Measurements from ENCODE around the gene PPP4R4. TPM values are rescaled to one million over a fixed set of nuclear protein-coding genes. Genes with fewer than 3 reads are reported as not detected.
A peak's percentile ranks its signal among the peaks of the same experiment; 100 is the strongest.

PPP4R4 gene
- total RNA-seq, 1 donor from 2014 or later, result not detected

DNA sequence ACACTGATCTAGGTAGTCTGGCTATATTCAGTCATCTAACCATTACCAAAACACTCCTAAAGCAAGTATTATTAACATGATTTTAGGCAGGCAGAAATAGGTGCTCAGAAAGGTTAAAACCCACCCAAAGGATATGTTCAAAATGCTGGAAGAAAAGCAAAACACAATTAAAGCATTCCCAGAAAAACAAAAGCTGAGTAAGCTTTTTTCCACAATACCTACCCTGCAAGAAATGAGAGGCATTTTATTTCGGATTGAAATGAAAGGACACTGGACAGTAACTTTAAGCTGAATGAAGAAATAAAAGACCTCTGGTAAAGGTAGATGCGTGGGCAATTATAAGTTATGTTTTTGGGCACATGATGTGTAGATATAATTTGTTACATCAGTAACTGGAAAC lies 140.8 kb downstream of the PPP4R4 start:
- Mint-ChIP-seq H3K4me1 (ENCODE audit: unreplicated experiment) (no peaks in the 10 kb centered on the region), H3K27me3 (ENCODE audit: unreplicated experiment) (no peaks in the 10 kb centered on the region), H3K27ac (ENCODE audit: unreplicated experiment) (no peak overlapping the region), H3K4me3 (ENCODE audit: unreplicated experiment) (no peak overlapping the region), H3K36me3 (ENCODE audit: unreplicated experiment) (no peaks in the 10 kb centered on the region), H3K9me3 (ENCODE audit: unreplicated experiment) (peaks cover 10% of the 10 kb centered on the region)
- DNase-seq (ENCODE audit: extremely low spot score, unreplicated experiment), result no peak
- TF ChIP-seq, protein P1, sequence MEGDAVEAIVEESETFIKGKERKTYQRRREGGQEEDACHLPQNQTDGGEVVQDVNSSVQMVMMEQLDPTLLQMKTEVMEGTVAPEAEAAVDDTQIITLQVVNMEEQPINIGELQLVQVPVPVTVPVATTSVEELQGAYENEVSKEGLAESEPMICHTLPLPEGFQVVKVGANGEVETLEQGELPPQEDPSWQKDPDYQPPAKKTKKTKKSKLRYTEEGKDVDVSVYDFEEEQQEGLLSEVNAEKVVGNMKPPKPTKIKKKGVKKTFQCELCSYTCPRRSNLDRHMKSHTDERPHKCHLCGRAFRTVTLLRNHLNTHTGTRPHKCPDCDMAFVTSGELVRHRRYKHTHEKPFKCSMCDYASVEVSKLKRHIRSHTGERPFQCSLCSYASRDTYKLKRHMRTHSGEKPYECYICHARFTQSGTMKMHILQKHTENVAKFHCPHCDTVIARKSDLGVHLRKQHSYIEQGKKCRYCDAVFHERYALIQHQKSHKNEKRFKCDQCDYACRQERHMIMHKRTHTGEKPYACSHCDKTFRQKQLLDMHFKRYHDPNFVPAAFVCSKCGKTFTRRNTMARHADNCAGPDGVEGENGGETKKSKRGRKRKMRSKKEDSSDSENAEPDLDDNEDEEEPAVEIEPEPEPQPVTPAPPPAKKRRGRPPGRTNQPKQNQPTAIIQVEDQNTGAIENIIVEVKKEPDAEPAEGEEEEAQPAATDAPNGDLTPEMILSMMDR (IDR thresholded peaks at IDR 0.05), result no peak

DNA sequence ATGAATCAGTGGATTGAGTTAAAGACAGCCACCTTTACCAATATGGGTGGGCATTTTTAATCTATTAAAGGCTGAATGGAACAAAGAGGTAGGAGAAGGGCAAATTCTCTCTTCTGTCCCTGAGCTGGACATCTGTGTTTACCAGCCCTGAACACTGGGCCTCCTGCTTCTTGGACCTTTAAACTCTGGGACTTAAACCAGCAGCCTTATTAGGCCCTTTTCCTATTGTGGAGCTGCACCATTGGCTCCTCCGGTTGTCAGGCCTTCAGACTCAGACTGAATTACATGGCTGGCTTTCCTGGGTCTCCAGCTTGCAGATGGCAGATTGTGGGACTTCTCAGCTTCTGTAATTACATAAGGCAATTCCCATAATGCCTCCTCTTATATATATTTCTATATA lies 142.6 kb downstream of the PPP4R4 start:
- no peak overlapping the region for H3K4me3 Mint-ChIP-seq (ENCODE audit: unreplicated experiment)
- peaks cover 10% of the 10 kb centered on the region for H3K9me3 Mint-ChIP-seq (ENCODE audit: unreplicated experiment)
- no peak overlapping the region for H3K27ac Mint-ChIP-seq (ENCODE audit: unreplicated experiment)
- no peaks in the 10 kb centered on the region for H3K36me3 Mint-ChIP-seq (ENCODE audit: unreplicated experiment)
- H3K4me1 Mint-ChIP-seq (ENCODE audit: unreplicated experiment), result no peaks in the 10 kb centered on the region
- H3K27me3 Mint-ChIP-seq (ENCODE audit: unreplicated experiment), result no peaks in the 10 kb centered on the region
- TF ChIP-seq, protein P1 (IDR thresholded peaks at IDR 0.05), result no peak
- no peak for DNase-seq (ENCODE audit: extremely low spot score, unreplicated experiment)

DNA sequence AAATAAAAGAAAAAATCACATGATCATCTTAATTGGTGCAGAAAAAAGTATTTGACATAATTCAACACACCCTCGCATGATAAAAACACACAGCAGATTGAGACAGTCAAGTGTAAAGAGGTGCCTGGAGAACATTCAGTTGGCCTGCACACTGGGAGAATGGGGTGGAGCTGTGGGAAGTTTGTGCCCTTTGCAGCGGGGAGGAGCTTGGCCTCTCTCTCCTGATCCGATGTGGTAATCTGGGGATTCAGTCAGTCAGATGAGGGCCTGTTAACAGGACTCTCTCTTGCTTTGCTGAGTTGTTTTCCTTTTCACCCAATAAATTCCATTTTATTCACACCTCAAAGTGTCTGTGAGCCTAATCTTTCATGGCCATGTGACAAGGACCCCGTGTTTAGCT lies 143.1 kb downstream of the PPP4R4 start:
- Mint-ChIP-seq H3K36me3 (ENCODE audit: unreplicated experiment) (no peaks in the 10 kb centered on the region), H3K27ac (ENCODE audit: unreplicated experiment) (no peak overlapping the region), H3K9me3 (ENCODE audit: unreplicated experiment) (peaks cover 10% of the 10 kb centered on the region), H3K4me3 (ENCODE audit: unreplicated experiment) (no peak overlapping the region), H3K27me3 (ENCODE audit: unreplicated experiment) (no peaks in the 10 kb centered on the region), H3K4me1 (ENCODE audit: unreplicated experiment) (no peaks in the 10 kb centered on the region)
- peak; percentile 53 for DNase-seq (ENCODE audit: extremely low spot score, unreplicated experiment)
- TF ChIP-seq, protein P1 (IDR thresholded peaks at IDR 0.05), result no peak

DNA sequence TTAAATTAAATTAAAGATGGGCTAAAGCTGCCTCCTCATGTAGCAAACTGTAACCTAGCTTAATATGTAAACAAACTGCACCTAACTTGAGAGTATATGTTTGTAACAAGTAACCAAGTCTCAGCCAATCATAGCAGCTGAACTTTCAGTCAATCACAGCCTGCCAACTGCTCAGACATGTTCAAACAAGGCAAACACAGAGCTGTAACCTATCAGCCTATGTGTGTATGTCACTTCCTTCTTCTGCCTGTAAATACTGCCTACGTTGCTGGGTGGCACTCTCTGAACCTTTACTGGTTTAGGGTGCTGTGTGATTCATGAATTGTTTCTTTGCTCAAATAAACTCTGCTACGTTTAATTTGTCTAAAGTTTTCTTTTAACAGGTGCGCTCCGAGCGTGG lies 146.1 kb downstream of the PPP4R4 start:
- Mint-ChIP-seq H3K4me3 (ENCODE audit: unreplicated experiment) (no peak overlapping the region), H3K9me3 (ENCODE audit: unreplicated experiment) (peaks cover 5% of the 10 kb centered on the region), H3K27me3 (ENCODE audit: unreplicated experiment) (no peaks in the 10 kb centered on the region), H3K36me3 (ENCODE audit: unreplicated experiment) (no peaks in the 10 kb centered on the region), H3K4me1 (ENCODE audit: unreplicated experiment) (peaks cover 4% of the 10 kb centered on the region), H3K27ac (ENCODE audit: unreplicated experiment) (no peak overlapping the region)
- TF ChIP-seq, protein P1 (IDR thresholded peaks at IDR 0.05), result no peak
- peak; percentile 25 for DNase-seq (ENCODE audit: extremely low spot score, unreplicated experiment)

DNA sequence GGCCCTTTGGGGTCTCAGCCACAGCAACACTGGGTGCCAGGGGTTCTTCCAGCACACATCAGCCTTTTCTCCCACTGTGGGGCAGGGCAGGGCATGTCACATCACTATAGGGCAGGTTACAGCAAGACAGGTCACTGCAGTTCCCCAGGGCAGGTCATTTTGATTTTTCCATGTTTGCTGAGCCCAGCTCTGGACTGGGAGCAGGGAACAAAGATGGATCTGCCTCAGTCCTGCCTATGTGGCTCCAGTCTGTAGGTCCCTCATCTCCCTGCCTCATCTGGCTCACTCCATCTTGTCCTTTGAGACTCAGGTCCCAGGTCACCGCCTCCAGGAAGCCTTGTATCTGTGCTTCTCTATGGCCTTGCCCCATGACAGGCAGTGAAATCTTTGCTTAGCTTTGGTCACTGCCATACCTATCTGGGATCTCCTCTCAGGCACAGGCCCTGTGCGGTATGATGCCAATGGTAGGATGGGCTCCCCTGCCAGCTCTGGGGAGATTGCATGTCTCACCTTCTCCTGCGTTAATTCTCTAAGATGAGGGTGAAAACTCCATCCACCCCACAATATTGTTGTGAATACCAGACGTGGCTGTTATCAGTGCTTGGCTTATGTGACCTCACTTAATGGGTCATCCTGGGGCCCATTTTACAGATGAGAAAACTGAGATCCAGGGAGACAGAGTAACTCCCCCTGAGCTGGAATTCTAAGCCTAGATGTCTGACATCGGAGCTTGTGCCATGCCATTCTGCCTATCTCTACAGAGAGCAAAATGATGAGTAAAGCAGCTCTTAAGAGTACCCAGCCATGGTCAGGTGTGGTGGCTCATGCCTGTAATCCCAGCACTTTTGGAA lies 147.5 kb downstream of the PPP4R4 start:
- no peaks in the 10 kb centered on the region for H3K9me3 Mint-ChIP-seq (ENCODE audit: unreplicated experiment)
- peaks cover 4% of the 10 kb centered on the region for H3K4me1 Mint-ChIP-seq (ENCODE audit: unreplicated experiment)
- TF ChIP-seq, protein P1 (IDR thresholded peaks at IDR 0.05), result no peak
- H3K36me3 Mint-ChIP-seq (ENCODE audit: unreplicated experiment), result no peaks in the 10 kb centered on the region
- DNase-seq (ENCODE audit: extremely low spot score, unreplicated experiment), result peak; percentile 60
- no peak overlapping the region for H3K27ac Mint-ChIP-seq (ENCODE audit: unreplicated experiment)
- no peak overlapping the region for H3K4me3 Mint-ChIP-seq (ENCODE audit: unreplicated experiment)
- no peaks in the 10 kb centered on the region for H3K27me3 Mint-ChIP-seq (ENCODE audit: unreplicated experiment)
